Activated CD8-positive, alpha-beta T cell treated with anti-CD3 and anti-CD28 coated beads for 36 hours (primary cell): ENCODE data around the gene ANKLE2. TPM values are rescaled to one million over a fixed set of nuclear protein-coding genes. Genes with fewer than 3 reads are reported as not detected.

Experiments used
- ATAC-seq: fragments of 200-7000 bp; cut with Tn5 transposase; one replicate; pipeline ENCODE4 v1.10.0; 2021; ENCODE audit warnings: mild to moderate bottlenecking, moderate library complexity
- CTCF ChIA-PET: fragments of 350-600 bp; sonication (Branson Sonifier 250); formaldehyde crosslinking; loops from one replicate; lab custom pipeline; 2021; ENCODE audit warnings: antibody characterized with exemption; lab: Charles Lee
- POLR2A ChIA-PET: fragments of 350-600 bp; sonication (Branson Sonifier 250); formaldehyde crosslinking; loops from one replicate; lab custom pipeline; 2021; ENCODE audit warnings: antibody characterized with exemption; lab: Charles Lee
- DNase-seq: peaks from one replicate; pipeline ENCODE4 v3.0.0-alpha.2; 2020
- H3K27ac Mint-ChIP-seq: one replicate; pipeline ENCODE4 v1.8.0; 2021; ENCODE audit warnings: mild to moderate bottlenecking, mixed read lengths
- H3K27me3 Mint-ChIP-seq: one replicate; pipeline ENCODE4 v1.8.0; 2021; ENCODE audit warnings: mixed read lengths
- H3K36me3 Mint-ChIP-seq: one replicate; pipeline ENCODE4 v1.8.0; 2021; ENCODE audit warnings: low read depth, mixed read lengths
- H3K4me1 Mint-ChIP-seq: one replicate; pipeline ENCODE4 v1.8.0; 2021; ENCODE audit warnings: low read depth, mixed read lengths
- H3K4me3 Mint-ChIP-seq: one replicate; pipeline ENCODE4 v1.8.0; 2021; ENCODE audit warnings: mild to moderate bottlenecking, moderate library complexity, mixed read lengths
- H3K9me3 Mint-ChIP-seq: one replicate; pipeline ENCODE4 v1.8.0; 2021; ENCODE audit warnings: mixed read lengths
- CTCF ChIP-seq: fragments of 200-600 bp; IDR thresholded peaks from one replicate; pipeline ENCODE4 v1.8.0; 2022; ENCODE audit warnings: antibody characterized with exemption, mild to moderate bottlenecking
- intact Hi-C: fragments of 100-400 bp; cut with micrococcal nuclease; formaldehyde crosslinking; loops from one replicate; pipeline ENCODE4 v1.10.0; 2022
- total RNA-seq, 2 experiments: library from RNA; stranded (reverse); gene quantifications; one replicate each; pipeline ENCODE4 v1.2.3, GENCODE V29; 2021

ANKLE2 gene
- total RNA-seq, 2 experiments from 2014 or later, result 103 to 108 TPM

GRCh38 chr12:132724506-132725241 lies 37.0 kb downstream of the ANKLE2 start:
- no peaks in the 10 kb centered on the region for H3K4me1 Mint-ChIP-seq
- H3K27me3 Mint-ChIP-seq, result no peaks in the 10 kb centered on the region
- POLR2A ChIA-PET, result no interaction called here

GRCh38 chr12:132723764-132724140 lies 37.9 kb downstream of the ANKLE2 start:
- Mint-ChIP-seq H3K4me3 (no peak overlapping the region), H3K27ac (peak overlapping the region; percentile 16), H3K27me3 (no peaks in the 10 kb centered on the region), H3K4me1 (no peaks in the 10 kb centered on the region), H3K36me3 (peaks cover 68% of the 10 kb centered on the region), H3K9me3 (no peaks in the 10 kb centered on the region)
- intact Hi-C loops, result no loop called here
- TF ChIP-seq CTCF, result no peak
- ChIA-PET CTCF (no interaction called here), POLR2A (interaction anchor here (1.6 kb wide), 1 partner anchor 12 kb away, joined by 4 read pairs; no protein-coding TSS in a partner anchor)
- no peak for ATAC-seq
- DNase-seq, result no peak

More at GRCh38 chr12:132724506-132725241, 37.0 kb downstream of the ANKLE2 start:
- CTCF ChIA-PET, result no interaction called here
- intact Hi-C loops, result no loop called here
- H3K36me3 Mint-ChIP-seq, result peaks cover 65% of the 10 kb centered on the region
- no peak for DNase-seq
- no peak overlapping the region for H3K4me3 Mint-ChIP-seq
- no peak for ATAC-seq
- H3K27ac Mint-ChIP-seq, result no peak overlapping the region
- TF ChIP-seq CTCF, result no peak
- no peaks in the 10 kb centered on the region for H3K9me3 Mint-ChIP-seq

GRCh38 chr12:132723015-132723763 lies 38.4 kb downstream of the ANKLE2 start:
- no peak for ATAC-seq
- POLR2A ChIA-PET, result interaction anchor here (1.6 kb wide), 1 partner anchor 13 kb away, joined by 4 read pairs; no protein-coding TSS in a partner anchor
- H3K4me3 Mint-ChIP-seq, result no peak overlapping the region
- no peak for TF ChIP-seq CTCF
- intact Hi-C loops, result no loop called here
- no peak for DNase-seq
- H3K36me3 Mint-ChIP-seq, result peaks cover 65% of the 10 kb centered on the region
- no peaks in the 10 kb centered on the region for H3K4me1 Mint-ChIP-seq
- no peaks in the 10 kb centered on the region for H3K9me3 Mint-ChIP-seq
- CTCF ChIA-PET, result no interaction called here
- no peaks in the 10 kb centered on the region for H3K27me3 Mint-ChIP-seq
- peak overlapping the region; percentile 16 for H3K27ac Mint-ChIP-seq

- ATAC-seq, result no peak
- no peak for TF ChIP-seq CTCF
- intact Hi-C loops, result no loop called here
- no peak overlapping the region for H3K27ac Mint-ChIP-seq
- no peaks in the 10 kb centered on the region for H3K9me3 Mint-ChIP-seq
- ChIA-PET POLR2A (interaction anchor here (1.8 kb wide), 1 partner anchor 40 kb away, joined by 4 read pairs; the partner anchor contains the start of gene ANKLE2), CTCF (no interaction called here)
- no peaks in the 10 kb centered on the region for H3K4me1 Mint-ChIP-seq
- no peak overlapping the region for H3K4me3 Mint-ChIP-seq
- DNase-seq, result no peak
- H3K27me3 Mint-ChIP-seq, result no peaks in the 10 kb centered on the region
- H3K36me3 Mint-ChIP-seq, result peaks cover 54% of the 10 kb centered on the region
Observed at GRCh38 chr12:132720606-132721345, 40.9 kb downstream of the ANKLE2 start.
